ENCODE results near the gene SCAPER. TPM values are rescaled to one million over a fixed set of nuclear protein-coding genes. Genes with fewer than 3 reads are reported as not detected.
"Not testable (repeated sequence)": the region's sequence is repeated elsewhere in the genome, so short reads cannot be mapped to it uniquely, and the experiment has no call there.

The SCAPER gene
- total RNA-seq, 1 donor from 2014 or later, result 50.1 TPM

DNA sequence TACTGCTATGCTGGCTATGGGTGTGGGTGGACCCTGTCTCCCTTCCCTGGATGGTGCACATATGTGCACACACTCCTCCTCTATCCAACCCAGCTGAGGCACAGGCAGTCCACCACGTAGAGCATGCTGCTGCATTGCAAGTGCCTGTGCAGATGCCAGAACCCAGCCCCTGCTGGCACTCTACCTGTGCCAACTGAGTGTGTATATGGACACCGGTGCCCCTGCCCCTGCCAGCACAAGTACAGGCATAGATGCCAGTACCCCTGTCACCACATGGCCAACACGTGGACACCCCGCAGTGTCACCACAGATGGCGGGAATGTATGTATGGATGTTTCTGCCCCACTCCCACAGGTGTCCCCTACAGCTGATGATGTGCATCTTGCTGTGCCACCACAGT, 352.0 kb downstream of the SCAPER start:
- no peak for ATAC-seq
- intact Hi-C loops (cut with DNase I), result no loop called here

DNA sequence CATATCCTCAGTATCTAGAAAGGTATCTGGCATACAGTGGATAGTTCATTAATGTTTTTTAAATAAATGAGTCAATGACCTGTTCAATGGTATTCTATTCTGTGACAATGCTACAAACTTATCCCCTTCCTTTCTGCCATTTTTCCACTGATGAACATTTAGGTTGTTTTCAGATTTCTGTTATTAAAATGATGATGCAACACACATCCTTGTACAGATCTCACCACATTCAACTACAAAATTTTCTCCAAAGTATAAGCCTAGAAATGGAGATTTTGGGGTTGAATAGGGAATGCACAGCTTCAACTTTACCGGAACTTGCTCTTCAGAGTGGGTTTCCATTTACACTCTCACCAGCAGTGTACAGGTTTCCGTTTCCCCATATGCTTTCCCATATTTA, 358.3 kb downstream of the SCAPER start:
- ATAC-seq (no peak), DNase-seq (ENCODE audit: low spot score) (no peak)
- intact Hi-C loops (cut with DNase I), result no loop called here

More for the DNA sequence above, 352.0 kb downstream of the SCAPER start:
- DNase-seq (ENCODE audit: low spot score), result no peak

DNA sequence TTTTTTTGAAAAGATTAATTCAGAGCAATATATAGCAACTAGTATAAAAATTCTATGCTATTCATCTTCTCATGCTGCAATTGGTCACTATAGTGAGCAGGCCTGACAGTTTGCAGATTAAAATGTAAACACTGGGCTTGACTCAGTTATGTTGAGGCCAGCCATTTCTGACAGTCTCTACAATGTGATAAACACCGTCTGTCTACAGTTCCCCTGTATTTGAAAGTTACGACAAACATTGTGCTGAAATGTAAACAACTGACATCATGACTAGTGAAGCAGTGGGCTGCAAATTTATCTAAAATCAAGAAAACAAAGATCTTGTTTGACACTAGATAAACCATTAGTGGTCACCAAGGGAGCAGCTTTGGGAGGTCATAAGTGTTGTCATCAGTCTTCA, 371.1 kb downstream of the SCAPER start:
- intact Hi-C loops (cut with DNase I), result no loop called here
- ATAC-seq, result no peak
- no peak for DNase-seq (ENCODE audit: low spot score)

DNA sequence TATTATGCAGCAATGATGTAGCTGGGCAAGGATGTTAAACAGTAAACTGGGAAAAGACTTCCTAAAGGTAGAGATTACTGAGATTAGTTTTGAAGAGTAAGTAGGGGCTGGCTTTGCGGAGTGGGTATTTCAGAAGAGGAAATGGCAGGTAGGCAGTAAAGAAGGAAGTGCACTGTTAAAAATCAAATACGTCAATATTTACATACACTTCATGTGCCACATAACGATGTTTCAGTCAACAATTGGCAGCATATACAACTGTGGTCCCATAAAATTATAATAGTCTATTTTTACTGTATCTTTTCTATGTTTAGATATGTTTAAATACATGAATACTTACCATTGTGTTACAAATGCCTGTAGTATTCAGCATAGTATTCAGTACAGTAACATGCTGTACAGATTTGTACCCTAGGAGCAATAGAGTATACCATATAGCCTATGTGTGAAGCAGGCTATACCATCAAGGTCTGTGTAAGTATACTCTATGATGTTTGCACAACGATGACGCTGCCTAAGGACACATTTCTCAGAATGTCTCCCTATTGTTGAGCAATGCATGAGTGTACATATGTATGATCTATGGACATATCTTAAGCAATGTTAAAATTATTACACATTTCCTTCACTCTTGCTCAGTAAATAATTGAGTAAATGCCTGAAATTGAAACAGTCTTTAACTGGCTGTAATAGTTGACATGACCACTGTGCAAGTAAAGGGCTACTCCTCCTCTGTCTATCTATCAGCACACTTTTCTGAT, 371.9 kb downstream of the SCAPER start:
- intact Hi-C loops (cut with DNase I), result no loop called here
- ATAC-seq (no peak), DNase-seq (ENCODE audit: low spot score) (no peak)

DNA sequence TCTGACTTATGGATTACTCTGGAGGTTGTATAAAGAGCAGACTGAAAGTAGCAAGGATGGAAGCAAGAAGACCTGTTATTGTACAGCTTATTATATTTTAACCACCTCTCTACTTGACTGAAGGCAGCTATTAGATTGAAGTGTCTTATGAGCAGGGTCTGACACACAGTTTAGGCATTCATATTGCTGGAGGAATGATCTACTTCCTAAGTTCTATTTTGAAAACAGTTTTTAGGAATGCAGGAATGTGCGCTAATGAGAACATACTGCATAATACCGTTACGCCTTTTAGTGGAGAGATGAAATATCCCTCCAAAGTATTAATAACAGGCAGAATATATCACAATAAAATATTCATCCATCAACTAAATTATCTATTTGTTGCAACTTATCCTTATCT, 375.2 kb downstream of the SCAPER start:
- DNase-seq (ENCODE audit: low spot score) (no peak), ATAC-seq (no peak)
- intact Hi-C loops (cut with DNase I), result no loop called here

DNA sequence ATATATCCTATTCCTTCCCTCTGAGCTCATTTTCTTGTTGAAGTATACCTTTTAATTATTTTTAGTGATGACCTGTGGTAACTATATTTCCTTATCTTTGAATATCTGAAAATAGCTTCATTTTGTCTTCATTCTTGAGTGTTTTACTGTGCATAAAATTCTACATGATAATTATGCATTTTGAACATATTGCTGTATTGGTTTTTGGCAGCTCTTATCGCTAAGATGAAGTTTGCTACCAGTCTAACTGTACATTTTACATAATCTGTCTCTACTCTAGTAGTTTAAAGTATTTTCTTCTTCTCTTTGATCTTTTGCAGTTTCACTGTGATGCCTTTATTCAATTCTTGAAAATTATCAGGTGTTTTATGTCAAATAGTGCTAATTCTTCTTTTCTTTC, 379.0 kb downstream of the SCAPER start:
- intact Hi-C loops (cut with DNase I), result no loop called here
- no peak for DNase-seq (ENCODE audit: low spot score)

DNA sequence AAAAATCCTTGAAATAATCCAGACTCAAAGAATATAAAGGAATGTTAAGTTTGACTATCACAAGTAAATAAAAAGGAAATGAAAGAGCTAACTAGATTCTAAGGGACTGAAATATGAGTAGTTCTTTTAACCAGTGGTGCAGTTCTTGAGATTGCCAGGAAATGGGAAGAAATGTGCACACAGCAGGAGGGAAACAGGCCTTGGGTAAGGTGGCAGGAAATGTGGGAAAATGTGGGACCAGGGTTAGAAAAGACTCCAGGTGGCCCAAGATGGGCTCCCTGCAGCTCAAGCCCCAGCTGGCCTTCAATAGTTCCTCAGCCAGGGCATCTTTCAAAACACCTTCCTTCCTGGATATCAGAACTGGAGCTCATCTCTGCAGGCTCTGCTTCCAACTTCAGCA, 387.2 kb downstream of the SCAPER start:
- intact Hi-C loops (cut with DNase I), result no loop called here
- DNase-seq (ENCODE audit: low spot score) (no peak), ATAC-seq (no peak)

More for the DNA sequence above, 379.0 kb downstream of the SCAPER start:
- no peak for ATAC-seq

DNA sequence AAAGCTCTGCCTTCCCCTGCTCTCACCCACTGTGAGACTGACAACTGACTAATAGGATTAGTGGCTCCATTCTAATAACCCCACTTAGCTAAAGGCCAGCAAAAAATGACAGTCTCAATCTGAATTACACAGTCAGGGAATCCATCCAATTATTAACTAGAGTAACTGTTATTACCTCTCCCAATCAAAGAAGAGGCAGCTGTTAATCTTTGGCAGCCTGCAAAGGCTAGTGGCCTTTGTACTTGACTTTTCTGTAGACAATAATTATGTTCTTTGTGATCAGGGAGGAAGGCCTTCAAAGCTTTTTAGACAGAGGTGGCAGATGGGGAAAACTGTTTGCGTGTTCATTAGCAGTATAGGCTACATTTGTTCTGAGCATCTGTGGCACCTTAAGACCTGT, 390.9 kb downstream of the SCAPER start:
- DNase-seq (ENCODE audit: low spot score) (no peak), ATAC-seq (no peak)
- intact Hi-C loops (cut with DNase I), result no loop called here

DNA sequence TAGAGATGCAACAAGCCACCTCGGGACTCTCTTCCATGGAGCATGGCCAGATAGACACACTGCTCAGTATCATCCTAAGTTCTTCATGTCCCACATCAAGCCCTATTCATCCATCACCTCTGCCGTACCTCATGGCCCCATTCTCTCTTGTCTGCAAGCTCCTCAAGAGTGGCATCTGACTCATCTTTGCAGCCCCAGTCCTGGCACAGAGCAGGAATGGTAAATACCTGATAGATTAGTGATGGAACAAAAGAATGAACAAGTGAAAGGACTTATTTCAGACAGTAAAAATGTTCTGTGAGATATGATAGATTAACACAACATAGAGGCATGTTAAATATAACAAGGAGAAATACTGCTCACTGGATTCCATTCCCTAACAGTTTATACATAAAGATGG, 392.2 kb downstream of the SCAPER start:
- intact Hi-C loops (cut with DNase I), result no loop called here

DNA sequence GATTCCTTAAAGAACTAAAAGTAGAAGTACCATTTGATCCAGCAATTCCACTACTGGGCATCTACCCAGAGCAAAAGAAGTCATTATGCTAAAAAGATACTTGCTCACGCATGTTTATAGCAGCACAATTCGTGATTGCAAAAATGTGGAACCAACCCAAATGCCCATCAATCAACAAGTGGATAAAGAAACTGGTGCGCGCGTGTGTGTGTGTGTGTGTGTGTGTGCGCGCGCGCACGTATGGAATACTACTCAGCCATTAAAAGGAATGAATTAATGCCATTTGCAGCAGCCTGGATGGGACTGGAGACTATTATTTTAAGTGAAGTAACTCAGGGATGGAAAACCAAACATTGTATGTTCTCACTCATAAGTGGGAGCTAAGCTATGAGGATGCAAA, 394.5 kb downstream of the SCAPER start:
- intact Hi-C loops (cut with DNase I); ATAC-seq; DNase-seq (ENCODE audit: low spot score): not testable (repeated sequence)

More for the DNA sequence above, 392.2 kb downstream of the SCAPER start:
- DNase-seq (ENCODE audit: low spot score) (no peak), ATAC-seq (no peak)

DNA sequence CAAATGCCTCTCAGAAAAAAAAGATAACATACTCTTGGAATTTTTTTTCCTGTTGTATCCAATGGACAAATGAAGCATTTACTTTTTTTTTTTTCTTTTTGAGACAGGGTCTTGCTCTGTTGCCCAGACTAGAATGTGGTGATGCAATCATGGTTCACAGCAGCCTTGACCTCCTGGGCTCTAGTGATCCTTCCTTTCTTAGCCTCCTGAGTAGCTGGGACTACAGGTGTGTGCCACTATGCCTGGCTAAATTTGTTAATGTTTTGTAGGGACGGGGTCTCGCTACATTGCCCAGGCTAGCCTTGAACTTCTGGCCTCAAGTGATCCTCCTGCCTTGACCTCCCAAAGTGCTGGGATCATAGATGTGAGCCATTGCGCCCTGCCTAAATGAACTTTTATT, 401.3 kb downstream of the SCAPER start:
- ATAC-seq, result no peak
- intact Hi-C loops (cut with DNase I), result no loop called here

DNA sequence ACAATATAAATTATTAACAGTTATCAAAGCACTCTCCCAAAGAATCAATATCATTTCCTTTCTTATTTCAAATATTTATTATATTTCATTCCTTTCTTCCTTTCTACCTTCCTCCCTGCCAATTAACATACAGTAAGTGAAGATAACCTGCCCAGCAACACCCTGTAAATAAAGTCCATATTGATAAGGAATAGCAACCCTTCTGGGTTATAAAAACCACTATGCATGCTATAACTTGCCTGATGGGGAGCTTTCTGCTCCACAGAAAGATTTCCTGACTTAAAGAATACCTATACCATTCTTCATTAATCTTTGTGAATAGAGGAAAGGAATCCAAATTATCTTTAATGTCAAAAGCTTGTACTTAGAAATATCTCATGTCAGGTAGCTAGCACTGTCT, 402.0 kb downstream of the SCAPER start:
- intact Hi-C loops (cut with DNase I), result no loop called here
- ATAC-seq (no peak), DNase-seq (ENCODE audit: low spot score) (no peak)

More for the DNA sequence above, 401.3 kb downstream of the SCAPER start:
- no peak for DNase-seq (ENCODE audit: low spot score)

DNA sequence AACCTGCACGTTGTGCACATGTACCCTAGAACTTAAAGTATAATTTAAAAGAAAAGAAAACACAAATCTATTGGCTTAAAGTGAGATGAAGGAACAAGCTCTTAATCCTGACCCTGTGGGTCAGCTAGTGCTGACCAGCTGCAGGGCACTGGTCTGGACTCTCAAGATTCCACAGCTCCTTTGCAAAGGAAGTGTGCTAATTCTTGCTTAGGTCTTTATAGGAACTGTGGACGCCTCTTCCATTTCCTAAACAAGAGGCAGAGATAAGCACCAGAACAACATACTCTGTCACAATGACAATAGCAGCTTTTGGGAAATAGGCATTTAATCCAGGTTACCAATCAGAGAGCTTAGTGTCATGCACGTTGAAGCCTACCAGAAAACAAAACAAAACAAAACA, 402.5 kb downstream of the SCAPER start:
- DNase-seq (ENCODE audit: low spot score) (no peak), ATAC-seq (no peak)
- intact Hi-C loops (cut with DNase I), result no loop called here

DNA sequence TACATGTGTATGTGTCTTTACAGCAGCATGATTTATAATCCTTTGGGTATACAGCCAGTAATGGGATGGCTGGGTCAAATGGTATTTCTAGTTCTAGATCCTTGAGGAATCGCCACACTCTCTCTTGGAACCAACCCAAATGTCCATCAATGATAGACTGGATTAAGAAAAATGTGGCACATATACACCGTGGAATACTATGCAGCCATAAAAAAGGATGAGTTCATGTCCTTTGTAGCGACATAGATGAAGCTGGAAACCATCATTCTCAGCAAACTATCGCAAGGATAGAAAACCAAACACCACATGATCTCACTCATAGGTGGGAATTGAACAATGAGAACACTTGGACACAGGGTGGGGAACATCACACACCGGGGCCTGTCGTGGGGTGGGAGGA, 403.0 kb downstream of the SCAPER start:
- ATAC-seq; DNase-seq (ENCODE audit: low spot score); intact Hi-C loops (cut with DNase I): not testable (repeated sequence)

DNA sequence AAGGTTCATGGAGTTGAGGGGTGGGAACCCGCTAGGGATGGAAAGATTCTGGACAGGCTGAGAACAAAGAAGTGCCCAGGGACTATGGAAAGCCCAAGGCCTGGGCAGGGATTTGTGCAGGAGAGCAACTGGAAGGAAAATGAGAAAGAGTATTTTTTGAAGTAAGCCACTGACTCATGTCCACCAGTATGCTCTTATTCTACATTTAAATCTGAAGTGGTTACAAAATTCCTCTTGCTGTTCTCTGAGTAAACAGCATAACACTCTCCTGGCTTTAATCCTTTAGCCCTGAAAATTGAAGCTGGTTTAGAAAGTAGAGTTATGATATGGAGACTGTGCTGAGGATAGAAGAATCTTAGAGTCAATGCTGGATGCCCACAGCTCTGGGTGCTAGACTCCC, 403.4 kb downstream of the SCAPER start:
- intact Hi-C loops (cut with DNase I), result no loop called here
- no peak for DNase-seq (ENCODE audit: low spot score)

DNA sequence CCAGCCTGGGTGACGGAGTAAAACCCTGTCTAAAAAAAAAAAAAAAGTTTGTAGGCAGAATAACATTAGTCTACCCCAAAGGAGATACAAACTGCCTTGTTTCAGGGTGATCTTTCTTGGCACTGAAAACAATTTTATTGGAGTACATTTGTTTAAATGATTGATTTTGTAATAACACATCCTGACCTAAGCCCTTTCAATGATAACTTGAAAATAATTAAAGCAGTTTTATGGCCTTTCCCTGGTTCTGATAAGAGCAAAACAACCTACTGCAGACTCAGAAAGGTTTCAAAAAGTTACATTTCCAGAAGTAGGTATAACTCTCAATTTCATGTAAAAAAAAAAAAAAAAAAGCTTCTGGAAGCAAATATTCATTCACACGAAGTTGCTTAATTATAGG, 404.1 kb downstream of the SCAPER start:
- intact Hi-C loops (cut with DNase I), result no loop called here
- DNase-seq (ENCODE audit: low spot score), result no peak
- no peak for ATAC-seq

More for the DNA sequence above, 403.4 kb downstream of the SCAPER start:
- ATAC-seq, result no peak

DNA sequence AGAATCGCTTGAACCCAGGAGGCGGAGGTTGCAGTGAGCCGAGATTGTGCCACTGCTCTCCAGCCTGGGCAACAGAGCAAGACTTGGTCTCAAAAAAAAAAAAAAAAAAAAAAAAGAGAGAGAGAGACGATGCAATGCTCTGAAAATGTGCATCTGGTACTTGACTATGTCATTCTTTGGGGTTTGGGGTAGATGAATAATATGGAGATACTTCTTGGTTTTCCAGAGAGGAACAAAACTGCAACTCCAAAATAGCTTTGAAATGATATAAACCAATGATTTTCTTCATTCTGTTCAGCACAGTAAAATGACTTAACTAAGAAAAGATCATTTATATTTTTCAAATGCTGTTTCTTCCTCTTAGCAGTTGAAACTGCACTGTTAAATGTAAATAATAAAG, 409.7 kb downstream of the SCAPER start:
- DNase-seq (ENCODE audit: low spot score) (no peak), ATAC-seq (no peak)
- intact Hi-C loops (cut with DNase I), result no loop called here

DNA sequence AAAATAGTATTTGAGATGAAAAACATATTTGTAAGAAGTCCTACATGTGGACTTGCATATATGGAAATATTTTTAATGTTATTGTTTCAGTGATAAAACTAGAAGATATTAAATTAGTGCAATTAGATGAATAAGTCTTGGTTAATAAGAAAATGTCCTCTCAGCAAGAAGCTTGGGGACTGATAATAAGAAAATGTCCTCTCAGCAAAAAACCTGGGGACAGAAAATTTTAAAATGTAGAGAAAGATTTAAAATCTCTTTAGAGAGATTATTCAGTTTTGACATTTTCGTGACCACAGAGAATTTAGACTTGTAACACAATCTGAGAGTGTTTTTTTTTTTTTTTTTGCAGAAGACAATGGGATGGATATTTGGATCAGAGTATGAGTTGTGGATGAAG, 412.6 kb downstream of the SCAPER start:
- intact Hi-C loops (cut with DNase I), result no loop called here
- DNase-seq (ENCODE audit: low spot score) (no peak), ATAC-seq (no peak)

DNA sequence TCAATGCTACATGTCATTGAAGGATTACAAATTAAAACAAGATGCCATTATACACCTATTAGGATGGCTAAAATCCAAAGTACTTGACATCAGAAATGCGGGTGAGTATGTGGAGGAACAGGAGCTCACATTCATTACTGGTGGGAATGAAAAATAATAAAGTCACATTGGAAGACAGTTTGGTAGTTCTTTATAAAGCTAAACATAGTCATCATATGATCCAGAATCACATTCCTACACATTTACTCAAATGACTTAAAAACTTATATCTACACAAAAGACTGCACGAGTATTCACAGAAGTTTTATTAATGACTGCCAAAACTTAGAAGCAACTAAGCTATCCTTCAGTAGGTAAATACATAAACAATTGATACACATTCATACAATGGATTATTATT, 421.4 kb downstream of the SCAPER start:
- ATAC-seq (no peak), DNase-seq (ENCODE audit: low spot score) (no peak)
- intact Hi-C loops (cut with DNase I), result no loop called here

DNA sequence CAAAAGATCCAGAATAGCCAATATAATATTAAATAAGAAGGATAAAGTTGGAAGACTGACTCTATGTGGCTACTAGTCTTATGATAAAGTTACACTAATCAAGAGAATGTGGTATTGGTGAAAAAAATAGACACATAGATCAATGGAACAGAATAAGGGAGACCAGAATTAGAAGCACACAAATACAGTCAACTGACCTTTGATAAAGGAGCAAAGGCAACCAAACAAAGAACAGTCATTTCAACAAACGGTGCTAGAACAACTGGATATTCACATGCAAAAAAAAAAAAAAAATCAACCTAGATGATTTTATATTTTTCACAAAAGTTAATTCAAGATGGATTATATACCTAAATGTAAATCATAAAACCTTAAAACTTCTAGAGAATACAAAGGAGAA, 422.1 kb downstream of the SCAPER start:
- DNase-seq (ENCODE audit: low spot score) (no peak), ATAC-seq (no peak)
- intact Hi-C loops (cut with DNase I), result no loop called here

DNA sequence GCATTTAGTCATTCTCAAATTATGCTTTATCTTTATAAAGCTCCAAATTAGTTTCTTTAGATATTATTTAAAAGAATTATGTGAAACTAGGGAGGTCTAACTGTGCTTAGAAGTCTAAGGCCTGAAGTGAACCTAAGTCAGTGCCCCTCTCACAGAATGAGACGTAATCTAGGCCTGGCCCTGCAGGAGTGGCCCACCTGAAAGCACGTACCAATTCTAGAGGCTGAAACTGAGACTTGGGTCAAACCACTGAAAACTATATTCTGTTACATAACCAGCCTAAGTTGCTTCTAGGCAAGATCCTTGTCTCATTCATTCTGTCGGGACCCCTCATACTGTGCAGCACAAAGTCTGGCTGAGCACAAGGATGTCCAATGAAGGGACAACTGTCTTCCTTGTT, 424.9 kb downstream of the SCAPER start:
- intact Hi-C loops (cut with DNase I), result no loop called here
- ATAC-seq (no peak), DNase-seq (ENCODE audit: low spot score) (no peak)
